Hindlimb muscle (tissue), 1 donor: Measurements from ENCODE around the gene FAF2. TPM values are rescaled to one million over a fixed set of nuclear protein-coding genes. Genes with fewer than 3 reads are reported as not detected.
"Not testable (repeated sequence)": the region's sequence is repeated elsewhere in the genome, so short reads cannot be mapped to it uniquely, and the experiment has no call there.

Experiments
- DNase-seq: peaks from one replicate; pipeline ENCODE4 v3.0.0-alpha.2; 2013
- polyA plus RNA-seq: library from polyadenylated mRNA; unstranded; fragments of 120-200 nt; gene quantifications from one replicate; pipeline ENCODE4 v1.2.1, GENCODE V29; 2013; ENCODE audit not compliant: insufficient read length

Gene FAF2
- polyA plus RNA-seq, 1 donor, result 26.0 TPM

- DNase-seq, result no peak
Measured at GRCh38 chr5:176548967-176549444, 100.8 kb downstream of the FAF2 start, which contains the start of gene CDHR2. TSS of gene CDHR2 (plus strand) at chr5:176549342. CDS start at chr5:176565353, 16,011 bp downstream.

DNA sequence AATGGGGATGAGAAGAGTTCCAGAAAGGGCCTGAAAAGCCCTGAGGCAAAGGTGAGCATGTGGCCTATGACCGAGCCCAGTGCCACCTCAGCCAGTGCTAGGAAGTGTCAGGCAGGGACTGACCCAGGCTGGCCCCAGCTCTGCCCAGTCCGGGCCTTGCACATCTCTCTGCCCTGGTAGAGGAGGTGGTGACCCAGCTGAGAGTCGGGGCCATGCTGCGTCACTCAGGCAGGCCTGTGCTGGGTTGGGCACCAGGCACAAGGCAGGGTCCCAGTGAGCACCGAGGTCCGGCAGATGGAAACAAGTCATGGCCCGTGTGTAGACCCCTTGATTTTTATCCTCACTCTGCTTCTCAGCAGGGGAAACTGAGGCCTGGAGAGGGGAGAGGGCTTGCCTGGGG lies 101.7 kb downstream of the FAF2 start:
- no peak for DNase-seq

DNA sequence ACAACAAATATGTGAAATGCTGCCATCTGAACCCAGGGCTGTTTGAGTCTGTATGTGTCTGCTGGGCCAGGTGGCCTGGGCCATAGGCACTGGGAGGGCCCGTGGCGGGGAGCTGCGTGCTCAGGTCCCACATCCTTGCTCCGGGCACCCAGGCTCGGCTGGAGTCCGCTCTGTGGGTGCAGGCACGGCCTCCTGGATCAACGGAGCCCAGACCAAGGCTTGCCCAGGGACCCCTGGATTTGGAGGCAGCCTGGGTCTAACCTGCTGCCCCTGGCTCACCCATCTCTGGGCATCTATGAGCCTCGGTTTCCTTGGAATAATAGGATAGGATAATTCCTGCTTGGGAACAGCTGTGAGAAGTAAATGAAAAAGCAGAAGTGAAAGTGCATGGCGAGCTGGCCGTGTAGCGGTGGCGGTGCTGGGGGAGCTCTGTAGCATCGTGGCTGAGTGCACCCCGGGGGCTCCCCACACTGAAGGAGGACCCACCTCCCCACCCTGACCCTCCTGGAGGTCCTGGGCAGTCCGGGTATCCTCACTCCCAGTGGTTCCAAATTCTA lies 102.2 kb downstream of the FAF2 start:
- DNase-seq, result no peak

GRCh38 chr5:176550937-176551336 lies 102.8 kb downstream of the FAF2 start:
- not testable (repeated sequence) for DNase-seq

- DNase-seq, result no peak
Measured at GRCh38 chr5:176552332-176552869, 104.2 kb downstream of the FAF2 start.

DNA sequence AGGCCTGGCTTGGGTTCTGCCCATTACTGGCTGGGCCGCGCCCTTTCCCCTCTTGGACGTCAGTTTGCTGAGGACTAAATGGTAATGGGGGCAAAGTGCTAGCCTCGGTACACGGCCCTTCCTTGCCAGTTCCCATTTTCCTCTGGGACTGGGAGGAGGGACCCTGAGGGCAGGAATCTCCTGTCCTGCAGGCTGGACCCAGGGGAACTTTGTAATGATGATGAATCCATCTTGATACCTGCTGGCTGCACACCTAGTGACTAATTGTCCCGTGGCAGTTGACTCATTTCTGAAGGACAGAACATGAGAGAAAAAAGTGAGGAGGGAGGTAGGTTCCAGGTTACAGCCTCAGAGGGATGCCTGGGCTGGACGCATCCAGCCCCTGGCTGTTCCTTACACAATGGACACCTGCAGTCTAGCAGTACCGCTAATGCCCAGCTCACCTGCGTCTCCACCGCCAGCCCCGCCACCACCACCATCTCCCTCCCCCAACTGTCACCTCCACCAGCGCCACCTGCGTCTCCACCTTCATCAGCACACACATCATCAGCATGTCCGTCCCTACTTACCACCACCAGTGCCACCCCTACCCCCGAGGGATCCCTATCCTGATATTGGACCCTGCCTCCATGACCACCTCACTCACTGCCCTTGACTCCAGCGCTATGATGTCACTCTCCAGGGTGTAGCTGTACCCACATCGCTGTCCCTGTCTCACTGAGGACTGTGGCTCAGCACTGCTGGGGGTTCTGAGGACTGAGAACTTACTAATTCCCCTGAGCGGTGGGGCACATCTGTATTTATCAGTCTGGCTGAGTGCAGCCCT lies 105.3 kb downstream of the FAF2 start:
- DNase-seq, result no peak

DNA sequence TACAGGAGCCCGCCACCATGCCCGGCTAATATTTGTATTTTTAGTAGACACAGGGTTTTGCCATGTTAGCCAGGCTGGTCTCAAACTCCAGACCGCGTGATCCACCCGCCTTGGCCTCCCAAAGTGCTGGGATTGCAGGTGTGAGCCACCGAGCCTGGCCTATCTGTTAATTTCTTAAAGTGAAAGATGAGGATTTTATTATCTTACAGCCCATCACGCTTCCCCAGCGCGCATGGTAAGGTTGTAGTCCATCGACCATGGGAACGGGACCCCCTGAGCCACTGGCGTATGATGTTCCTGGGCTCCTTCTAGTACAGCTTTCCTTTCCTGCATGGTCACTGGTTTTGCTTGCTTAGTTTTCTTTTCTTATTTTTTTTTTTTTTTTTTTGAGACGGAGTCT lies 109.7 kb downstream of the FAF2 start:
- DNase-seq, result no peak

Other genes starting within 250 kb of the FAF2 start
- gene SIMC1, start 210.0 kb upstream of the FAF2 start, polyA plus RNA-seq, result 14.9 TPM
- gene KIAA1191, start 86.6 kb upstream of the FAF2 start, polyA plus RNA-seq, result 60.5 TPM
- 12.1 TPM for gene ARL10, start 82.9 kb upstream of the FAF2 start, polyA plus RNA-seq
- 30.3 TPM for gene NOP16, start 59.8 kb upstream of the FAF2 start, polyA plus RNA-seq
- 203 TPM for gene HIGD2A, start 59.6 kb upstream of the FAF2 start, polyA plus RNA-seq
- gene CLTB, start 31.8 kb upstream of the FAF2 start, polyA plus RNA-seq, result 52.0 TPM
- gene RNF44, start 89.0 kb downstream of the FAF2 start, polyA plus RNA-seq, result 35.5 TPM
- 0.17 TPM for gene CDHR2, start 101.0 kb downstream of the FAF2 start, polyA plus RNA-seq
- 0.75 TPM for gene GPRIN1, start 161.8 kb downstream of the FAF2 start, polyA plus RNA-seq
- not detected for gene SNCB, start 182.1 kb downstream of the FAF2 start, polyA plus RNA-seq
- gene EIF4E1B, start 182.3 kb downstream of the FAF2 start, polyA plus RNA-seq, result 0.12 TPM
- 26.6 TPM for gene TSPAN17, start 199.1 kb downstream of the FAF2 start, polyA plus RNA-seq